ENCODE data around the gene NAXE. TPM values are rescaled to one million over a fixed set of nuclear protein-coding genes. Genes with fewer than 3 reads are reported as not detected.
"Not testable (repeated sequence)": the region's sequence is repeated elsewhere in the genome, so short reads cannot be mapped to it uniquely, and the experiment has no call there.

The NAXE gene
- 81.9 and 87.9 TPM in 2 replicates for total RNA-seq (2014; rRNA removed; shearing (Covaris generic))

DNA sequence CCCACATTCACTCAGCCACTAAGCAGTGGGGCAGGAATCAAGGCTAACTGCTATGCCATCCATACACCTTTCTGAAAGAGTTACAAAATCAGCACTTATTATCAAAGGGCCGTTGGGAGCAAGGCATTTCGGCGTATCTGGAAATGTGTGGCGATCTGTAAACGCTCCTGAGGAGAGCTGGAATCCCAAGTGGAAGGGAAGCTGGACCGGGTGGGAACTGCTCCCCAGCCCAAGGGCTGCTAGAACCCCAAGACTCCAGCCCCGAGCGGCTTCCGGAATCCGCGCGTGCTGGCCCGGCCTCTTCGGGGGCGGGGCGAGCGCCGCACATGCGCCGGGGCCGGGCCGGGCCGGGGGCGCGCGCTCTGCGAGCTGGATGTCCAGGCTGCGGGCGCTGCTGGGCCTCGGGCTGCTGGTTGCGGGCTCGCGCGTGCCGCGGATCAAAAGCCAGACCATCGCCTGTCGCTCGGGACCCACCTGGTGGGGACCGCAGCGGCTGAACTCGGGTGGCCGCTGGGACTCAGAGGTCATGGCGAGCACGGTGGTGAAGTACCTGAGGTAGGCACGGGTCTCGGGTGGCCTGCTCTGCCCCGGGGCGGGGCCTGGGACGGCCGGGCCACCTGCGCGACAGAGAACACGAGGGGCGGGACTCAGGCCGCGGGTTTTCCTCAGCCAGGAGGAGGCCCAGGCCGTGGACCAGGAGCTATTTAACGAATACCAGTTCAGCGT, at the start of gene NAXE:
NAXE (plus strand) TSS at position 345 of the 726 bp plus-strand sequence; CDS start at position 374, 29 bp downstream.
- peak; percentile 87 for DNase-seq (ENCODE audit: low read depth)

DNA sequence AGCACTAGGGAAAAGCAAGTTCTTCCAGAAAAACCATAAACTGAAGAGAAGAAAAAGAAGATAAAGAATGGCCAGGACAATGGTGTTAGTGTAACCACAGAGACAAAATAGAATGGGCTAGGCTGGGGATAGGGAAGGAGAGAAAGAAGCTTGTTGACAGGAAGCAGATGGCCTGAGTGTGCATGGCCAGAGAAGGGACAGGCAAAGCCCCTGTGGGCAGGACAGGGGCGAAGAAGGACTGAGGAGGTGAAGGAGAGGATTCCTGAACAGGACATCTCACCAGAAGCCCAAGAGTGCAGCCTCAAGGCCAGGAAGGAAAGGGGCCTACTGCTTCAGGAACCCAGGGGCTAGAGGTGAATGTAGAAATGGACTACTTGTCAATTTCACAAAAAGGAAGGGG, 48.5 kb upstream of the NAXE start:
- no peak for DNase-seq (ENCODE audit: low read depth)

GRCh38 chr1:156544592-156545102, 46.9 kb upstream of the NAXE start:
- no peak for DNase-seq (ENCODE audit: low read depth)

- no peak for DNase-seq (ENCODE audit: low read depth)
These were observed 45.3 kb upstream of the NAXE start for GRCh38 chr1:156546267-156546666.

- DNase-seq (ENCODE audit: low read depth): no peak
These were observed 44.1 kb upstream of the NAXE start for GRCh38 chr1:156547434-156547833.

DNA sequence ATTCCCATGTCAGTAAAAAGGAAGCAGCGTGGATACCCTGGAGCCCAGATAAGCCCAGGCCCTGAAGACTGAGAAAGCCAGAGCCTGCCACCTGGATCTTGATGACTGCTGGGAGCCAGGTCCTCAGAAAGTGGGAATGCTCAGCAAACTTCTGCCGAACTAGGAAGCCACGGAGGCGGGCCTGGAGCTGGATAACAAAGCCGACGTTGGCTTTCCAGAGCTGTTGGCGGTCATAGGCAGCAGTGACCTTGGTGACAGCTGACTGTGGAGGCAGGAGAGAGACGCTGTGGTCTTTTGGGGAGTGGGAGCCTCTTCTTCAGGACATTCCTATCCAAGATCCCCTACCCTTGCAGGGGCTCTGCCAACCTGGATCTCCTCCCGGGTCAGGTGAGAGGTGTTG, 43.6 kb upstream of the NAXE start:
- DNase-seq (ENCODE audit: low read depth): no peak

DNA sequence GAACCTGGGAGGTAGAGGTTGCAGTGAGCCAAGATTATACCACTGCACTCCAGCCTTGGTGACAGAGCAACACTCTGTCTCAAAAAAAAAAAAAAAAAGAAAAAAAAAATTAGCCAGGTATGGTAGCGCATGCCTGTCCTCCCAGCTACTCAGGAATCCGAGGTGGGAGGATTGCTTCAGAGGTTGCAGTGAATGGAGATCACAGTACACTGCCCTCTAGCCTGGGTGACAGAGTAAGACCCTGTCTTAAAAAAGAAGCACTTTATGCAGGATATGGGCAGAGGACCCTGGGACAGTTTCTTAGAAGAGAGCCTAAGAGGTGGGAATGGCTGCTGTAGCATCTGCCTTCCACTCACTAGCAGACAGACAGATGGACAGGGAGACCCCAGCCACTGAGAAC, 42.2 kb upstream of the NAXE start:
- DNase-seq (ENCODE audit: low read depth): no peak

DNA sequence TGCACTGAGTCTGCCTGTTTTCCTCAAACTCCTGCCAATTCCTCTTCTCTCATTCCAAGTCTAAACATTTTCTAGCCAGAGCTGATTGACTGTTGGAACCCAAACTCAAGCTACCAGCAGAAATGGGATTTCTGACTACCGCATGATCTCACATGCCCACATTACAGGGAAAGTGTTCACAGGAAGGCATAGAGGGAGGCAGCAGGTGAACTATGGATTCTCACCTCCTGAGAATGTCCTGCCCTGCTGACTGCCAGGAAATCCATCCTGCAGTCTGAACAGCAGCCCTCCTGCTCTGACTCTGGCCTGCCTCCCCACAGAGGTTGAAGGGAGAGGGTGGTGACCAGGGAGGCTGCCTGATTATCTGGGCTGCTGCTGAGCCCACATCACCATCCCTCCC, 41.7 kb upstream of the NAXE start:
- no peak for DNase-seq (ENCODE audit: low read depth)

GRCh38 chr1:156550346-156550745, 41.2 kb upstream of the NAXE start:
- no peak for DNase-seq (ENCODE audit: low read depth)

DNA sequence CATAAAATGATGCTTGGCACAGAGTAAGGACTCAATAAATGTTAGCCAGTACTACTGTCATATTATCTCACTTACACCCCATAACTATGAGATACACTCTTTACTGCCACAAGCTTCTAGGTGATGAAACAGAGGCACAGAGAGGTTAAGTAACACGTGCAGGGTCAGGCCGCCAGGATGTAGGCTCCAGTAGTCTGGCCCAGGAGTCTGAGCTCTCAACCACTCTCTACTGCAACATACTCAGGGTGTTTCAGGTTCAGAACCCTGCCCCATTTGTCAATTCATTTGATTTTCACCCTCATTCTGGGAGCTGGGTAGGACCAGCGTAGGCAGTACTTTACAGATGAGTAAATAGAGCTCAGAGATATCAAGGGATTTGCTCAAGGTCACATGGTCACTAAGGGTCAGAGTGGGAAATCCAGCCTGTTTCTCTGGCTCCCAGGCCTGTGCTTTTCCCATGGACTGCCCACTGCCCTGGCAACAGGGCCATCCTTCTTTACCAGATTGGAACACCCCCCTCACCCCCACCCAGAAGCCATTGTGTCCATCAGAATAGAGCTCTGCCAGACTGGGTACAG, 40.4 kb upstream of the NAXE start:
- no peak for DNase-seq (ENCODE audit: low read depth)

DNA sequence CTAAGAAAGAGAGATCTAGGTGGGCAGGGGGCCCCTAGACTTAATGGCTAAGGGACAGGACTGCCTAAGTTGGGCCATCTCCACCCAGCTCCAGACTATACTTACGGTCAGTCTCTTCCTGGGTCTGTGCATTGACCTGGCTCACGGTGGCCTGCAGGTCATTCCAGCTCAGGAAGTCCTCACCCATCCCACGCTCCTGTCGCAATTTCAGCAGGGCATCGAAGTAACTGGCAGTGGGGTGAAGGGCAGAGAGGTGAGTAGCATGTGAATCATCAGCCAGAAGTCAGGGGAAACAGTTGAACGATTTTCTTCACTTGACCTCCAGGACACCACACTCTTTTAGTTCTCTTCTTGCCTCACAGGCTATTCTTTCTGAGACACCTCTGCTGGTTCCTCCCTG, 39.7 kb upstream of the NAXE start:
- DNase-seq (ENCODE audit: low read depth): peak; percentile 20

DNA sequence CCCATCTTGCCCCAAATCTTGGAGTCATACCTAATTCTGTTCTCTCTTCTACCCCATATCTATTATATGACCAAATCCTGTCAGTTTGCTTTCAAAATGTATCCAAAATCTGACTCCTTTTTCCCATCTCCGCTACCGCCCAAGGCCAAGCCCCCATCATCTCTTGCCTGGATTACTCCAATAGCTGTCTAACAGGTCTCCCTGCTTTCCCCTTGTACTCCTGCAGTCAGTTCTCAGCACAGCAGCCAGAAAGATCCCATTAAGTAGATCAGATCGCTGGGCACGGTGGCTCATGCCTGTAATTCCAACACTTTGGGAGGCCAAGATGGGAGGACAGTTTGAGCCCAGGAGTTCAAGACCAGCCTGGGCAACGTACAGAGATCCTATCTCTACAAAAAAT, 39.1 kb upstream of the NAXE start:
- DNase-seq (ENCODE audit: low read depth): no peak

DNA sequence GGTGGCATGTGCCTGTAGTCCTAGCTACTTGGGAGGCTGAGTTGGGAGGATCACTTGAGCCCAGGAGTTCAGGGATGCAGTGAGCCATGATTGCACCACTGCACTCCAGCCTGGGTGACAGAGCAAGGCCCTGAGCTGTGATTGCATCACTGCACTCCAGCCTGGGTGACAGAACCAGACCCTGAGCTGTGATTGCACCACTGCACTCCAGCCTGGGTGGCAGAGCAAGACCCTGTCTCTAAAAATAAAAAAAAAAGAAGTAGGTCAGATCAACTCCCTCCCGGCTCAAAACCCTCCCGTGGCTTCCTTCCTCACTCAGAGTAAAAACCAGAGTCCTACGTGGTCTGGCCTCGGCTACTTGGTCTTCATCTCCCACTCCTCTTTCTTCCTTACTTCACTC, 38.6 kb upstream of the NAXE start:
- DNase-seq (ENCODE audit: low read depth): not testable (repeated sequence)

GRCh38 chr1:156553860-156554485, 37.6 kb upstream of the NAXE start:
- no peak for DNase-seq (ENCODE audit: low read depth)

- no peak for DNase-seq (ENCODE audit: low read depth)
These were observed 36.6 kb upstream of the NAXE start for GRCh38 chr1:156554971-156555370.

DNA sequence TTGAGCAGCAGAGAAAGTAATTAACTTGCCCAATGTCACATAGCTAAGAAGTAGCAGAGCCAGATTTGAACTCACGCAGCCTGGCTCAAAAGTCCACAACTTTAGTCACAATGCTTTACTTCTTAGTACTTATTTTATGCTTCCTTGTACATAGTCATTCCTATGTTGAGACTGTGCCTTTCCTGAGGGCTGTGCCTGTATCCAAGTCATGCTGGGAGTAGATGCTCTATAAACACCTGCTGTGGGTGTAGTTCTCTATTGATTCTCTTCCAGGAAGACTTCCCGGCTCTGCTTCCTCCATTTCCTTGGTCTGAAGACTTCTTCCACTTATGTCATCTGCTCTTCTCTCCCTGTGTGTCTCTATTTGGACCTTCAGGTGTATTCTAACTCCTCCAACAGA, 35.9 kb upstream of the NAXE start:
- DNase-seq (ENCODE audit: low read depth): no peak

DNA sequence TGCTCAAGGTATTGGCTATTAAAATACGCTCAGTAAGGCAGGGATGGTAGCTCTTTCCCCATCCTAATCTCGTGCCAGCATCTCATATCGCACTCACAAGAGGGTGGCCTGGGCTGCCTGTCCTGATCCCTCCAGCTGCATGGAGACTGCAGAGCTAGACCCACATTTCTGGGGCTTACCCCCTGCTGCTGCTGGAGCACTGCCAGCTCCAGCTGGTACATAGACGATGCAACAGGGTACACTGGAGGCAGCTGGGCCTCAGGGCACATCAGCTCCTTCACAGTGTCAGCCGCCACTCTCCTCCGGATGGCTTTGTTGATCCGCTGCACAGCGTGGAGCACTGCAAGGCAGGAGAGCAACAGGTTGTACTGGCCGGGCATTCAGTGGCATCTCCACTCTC, 35.2 kb upstream of the NAXE start:
- DNase-seq (ENCODE audit: low read depth): no peak

- no peak for DNase-seq (ENCODE audit: low read depth)
These were observed 32.3 kb upstream of the NAXE start for GRCh38 chr1:156559086-156559796.

DNA sequence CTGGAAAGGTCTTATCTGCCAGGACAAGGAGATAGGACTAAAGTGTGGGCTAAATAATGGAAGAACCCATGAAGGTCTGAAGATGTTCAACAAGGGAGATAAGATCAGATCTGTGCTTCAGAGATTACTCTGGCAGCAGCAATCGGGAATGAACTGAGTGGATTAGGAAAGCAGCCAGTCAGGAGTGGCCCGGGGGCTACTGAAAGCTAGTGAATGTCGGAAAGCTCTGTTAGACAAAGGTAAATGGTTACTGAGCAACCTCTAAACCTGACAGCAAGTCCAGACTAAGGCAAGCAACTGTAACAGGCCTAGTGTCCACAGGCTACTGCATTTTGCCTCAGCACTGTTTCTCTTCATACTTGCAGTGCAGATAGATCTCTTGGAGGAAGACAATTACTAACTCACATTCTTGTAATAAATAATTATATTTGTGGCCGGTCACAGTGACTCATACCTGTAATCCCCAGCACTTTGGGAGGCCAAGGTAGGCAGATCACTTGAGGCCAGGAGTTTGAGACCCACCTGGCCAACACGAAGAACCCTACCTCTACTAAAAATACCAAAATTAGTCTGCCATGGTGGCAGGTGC, 31.7 kb upstream of the NAXE start:
- no peak for DNase-seq (ENCODE audit: low read depth)

- DNase-seq (ENCODE audit: low read depth): no peak
These were observed 30.9 kb upstream of the NAXE start for GRCh38 chr1:156560585-156561163.

DNA sequence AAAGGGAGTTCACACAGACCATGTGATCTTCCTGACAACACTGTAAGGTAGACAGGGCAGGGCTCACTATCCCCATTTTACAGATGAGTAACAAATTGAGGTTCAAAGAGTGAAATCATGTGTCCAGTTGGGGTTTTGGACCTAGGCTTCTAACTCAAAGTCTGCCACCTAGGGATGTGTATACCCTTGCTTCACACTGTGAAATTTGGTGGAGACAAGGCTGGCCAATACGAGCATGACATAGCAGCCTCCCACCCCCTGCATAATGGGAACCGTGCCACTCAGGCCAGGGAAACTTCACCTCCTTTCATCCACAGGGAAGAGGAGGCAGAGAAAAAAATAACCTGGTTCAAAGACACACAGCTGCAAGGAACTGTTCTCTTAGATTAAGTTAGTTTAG, 26.1 kb upstream of the NAXE start:
- DNase-seq (ENCODE audit: low read depth): no peak

DNA sequence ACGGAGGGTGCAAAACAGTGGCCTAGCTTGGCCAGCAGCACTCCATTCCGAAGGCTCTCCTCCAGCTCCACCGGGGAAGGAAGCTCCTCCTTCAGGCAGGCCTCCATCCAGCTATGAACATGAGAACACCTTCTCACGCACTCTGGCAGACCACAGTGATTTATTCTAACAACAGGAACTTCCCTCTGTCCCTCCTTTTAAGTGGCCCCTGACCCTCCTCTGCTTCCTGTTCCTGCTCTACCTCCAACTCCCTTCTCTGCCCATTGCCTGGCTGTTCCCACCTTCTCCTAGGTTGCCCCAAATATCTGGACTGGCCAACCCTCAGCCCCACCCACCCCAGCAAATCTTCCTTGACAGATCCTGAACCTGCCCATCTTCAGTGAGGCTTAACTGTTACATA, 25.1 kb upstream of the NAXE start:
- no peak for DNase-seq (ENCODE audit: low read depth)
